Caki2 (cell line): ENCODE data around the gene SEC23A. TPM values are rescaled to one million over a fixed set of nuclear protein-coding genes. Genes with fewer than 3 reads are reported as not detected.
"Not testable (repeated sequence)": the region's sequence is repeated elsewhere in the genome, so short reads cannot be mapped to it uniquely, and the experiment has no call there.

Experiments
- DNase-seq: peaks from one replicate; pipeline ENCODE4 v3.0.0-alpha.2; 2015; ENCODE audit warnings: low read depth
- in situ Hi-C: cut with HindIII; loops from 2 replicates; pipeline ENCODE4 v1.10.0; 2016; ENCODE audit warnings: low sequenced_read_pairs, low pct_unique_long_range_greater_than_20kb, mixed read lengths
- total RNA-seq: library from RNA; depleted of rRNA; stranded (reverse); fragments of >200 nt; shearing (Covaris generic); gene quantifications from 2 replicates; pipeline ENCODE4 v1.2.3, GENCODE V29; 2014; ENCODE audit warnings: low replicate concordance; rRNA removed

The SEC23A gene
- total RNA-seq, 1 experiment from 2014 or later: 175 TPM

DNA sequence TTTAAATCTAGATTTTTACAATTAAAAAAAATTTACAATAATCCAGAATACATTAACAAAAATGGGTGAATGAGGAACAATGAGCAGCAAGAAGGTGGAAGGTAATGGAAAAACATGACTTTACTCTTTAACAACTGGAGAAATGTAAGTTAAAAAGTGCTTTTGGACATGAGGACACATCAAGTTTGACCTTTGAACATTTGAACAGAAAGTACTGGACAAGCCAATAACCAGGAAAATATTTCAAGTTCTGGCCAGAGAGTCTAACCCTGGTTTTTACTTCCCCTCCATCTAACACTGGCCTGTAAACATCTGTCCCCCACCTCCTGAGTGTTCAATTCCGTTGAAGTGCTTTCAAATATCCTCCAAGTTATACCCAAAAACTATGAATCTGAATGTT, 94.1 kb downstream of the SEC23A start:
- in situ Hi-C loops, DNase-seq: not testable (repeated sequence)

- no peak for DNase-seq
- in situ Hi-C loops: no loop called here
Observed at GRCh38 chr14:39006721-39007410, 96.2 kb downstream of the SEC23A start.

GRCh38 chr14:39005044-39005880, 97.8 kb downstream of the SEC23A start:
- in situ Hi-C loops: no loop called here
- no peak for DNase-seq

DNA sequence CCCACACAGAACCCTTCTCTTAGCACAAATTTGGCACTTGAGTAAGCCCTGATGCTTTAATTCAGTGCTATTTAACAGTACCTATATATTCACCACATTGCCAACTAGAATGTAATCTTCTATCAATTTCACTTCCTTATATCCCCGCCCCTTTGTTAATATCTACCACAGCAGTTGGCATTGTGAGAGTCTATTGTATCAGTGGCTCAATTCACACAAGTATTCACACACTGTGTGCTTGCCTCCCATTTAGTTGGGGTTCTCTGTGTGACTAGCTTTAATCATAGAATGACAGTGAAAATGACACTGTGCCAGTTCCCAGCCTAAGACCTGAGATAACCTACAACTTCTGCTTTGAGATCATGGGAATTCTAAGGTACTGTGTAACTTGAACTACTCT, 103.1 kb downstream of the SEC23A start:
- in situ Hi-C loops: no loop called here
- DNase-seq: no peak

DNA sequence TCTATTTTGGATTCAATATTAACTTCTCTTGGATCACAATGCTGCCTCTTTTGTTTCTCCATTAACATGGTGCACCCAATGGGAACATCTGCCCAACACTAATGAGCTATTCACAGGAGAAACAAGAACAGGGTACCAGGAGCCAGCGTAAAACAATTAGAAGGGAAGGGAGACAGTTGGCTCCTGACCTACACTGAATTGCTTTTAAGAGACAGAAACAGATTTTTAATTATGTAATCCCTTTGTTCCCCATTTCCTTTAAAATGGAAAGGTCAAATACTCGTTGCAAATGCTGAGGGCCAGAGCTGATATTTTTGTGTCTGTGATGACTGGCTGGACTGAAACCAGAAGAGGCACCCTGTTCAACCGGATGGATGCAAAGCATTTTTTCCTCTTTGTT, 108.3 kb downstream of the SEC23A start:
- in situ Hi-C loops: no loop called here
- no peak for DNase-seq

DNA sequence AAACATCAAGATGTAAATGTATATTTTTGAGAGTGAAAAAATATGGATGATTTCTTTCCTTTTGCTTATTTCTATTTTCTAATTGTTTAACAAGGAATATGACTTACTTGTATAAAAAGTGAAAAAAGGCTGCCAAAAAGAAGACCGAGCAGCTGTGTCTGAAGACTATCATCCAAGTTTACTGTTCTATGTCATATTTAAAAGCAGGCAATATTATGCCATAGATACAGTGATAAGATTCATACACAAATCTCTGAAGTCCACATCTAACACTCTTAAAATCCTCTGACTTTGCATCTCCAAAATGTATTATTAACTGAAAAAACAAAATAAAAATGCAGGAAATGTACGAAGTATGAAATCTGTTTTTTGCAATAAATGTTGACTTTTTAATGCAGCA, 109.1 kb downstream of the SEC23A start:
- no peak for DNase-seq
- in situ Hi-C loops: no loop called here

GRCh38 chr14:38992067-38992844, 110.8 kb downstream of the SEC23A start:
- in situ Hi-C loops: no loop called here

GRCh38 chr14:38991299-38991698, 111.7 kb downstream of the SEC23A start:
- in situ Hi-C loops: no loop called here

More at GRCh38 chr14:38992067-38992844, 110.8 kb downstream of the SEC23A start:
- DNase-seq: no peak

GRCh38 chr14:38989922-38990546, 113.0 kb downstream of the SEC23A start:
- DNase-seq: no peak
- in situ Hi-C loops: no loop called here

More at GRCh38 chr14:38991299-38991698, 111.7 kb downstream of the SEC23A start:
- DNase-seq: no peak

GRCh38 chr14:38987781-38988180, 115.3 kb downstream of the SEC23A start:
- in situ Hi-C loops: no loop called here
- no peak for DNase-seq

GRCh38 chr14:38982837-38983236, 120.2 kb downstream of the SEC23A start:
- DNase-seq: no peak
- in situ Hi-C loops: no loop called here

DNA sequence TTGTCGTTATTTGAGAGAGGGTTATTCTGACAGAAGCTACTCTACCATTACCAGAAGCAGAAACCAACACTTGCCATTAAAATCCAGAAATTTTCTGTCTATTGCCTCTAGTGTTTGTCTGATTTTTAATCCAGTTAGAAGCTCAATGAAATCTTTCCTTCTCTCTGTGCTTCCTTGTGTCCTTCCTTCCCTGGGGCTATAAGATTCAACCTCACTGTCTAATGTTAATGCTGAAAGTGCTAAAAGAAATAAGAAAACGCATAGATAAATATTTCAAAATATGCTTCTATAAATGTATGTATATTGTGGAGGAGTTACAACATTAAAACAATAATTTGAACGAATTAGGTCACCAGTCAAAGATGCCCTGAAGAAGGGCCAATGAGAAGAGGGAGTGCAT, 120.8 kb downstream of the SEC23A start:
- in situ Hi-C loops: no loop called here
- no peak for DNase-seq

Other genes starting within 250 kb of the SEC23A start
- gene GEMIN2, start 11.1 kb upstream of the SEC23A start, total RNA-seq: 48.2 and 88.7 TPM in 2 replicates
- 3.1 and 3.6 TPM in 2 replicates for gene TRAPPC6B, start 67.1 kb upstream of the SEC23A start, total RNA-seq
- 5.3 and 5.9 TPM in 2 replicates for gene PNN, start 72.0 kb upstream of the SEC23A start, total RNA-seq
- 18.3 and 29.2 TPM in 2 replicates for gene MIA2, start 130.7 kb upstream of the SEC23A start, total RNA-seq